Inflammatory macrophage (primary cell): ENCODE data around the gene FGD2.

Source experiments
- DNase-seq, 2 donors: peaks; one replicate each; pipeline ENCODE4 v3.0.0-alpha.2; 2020 to 2022

The FGD2 gene

GRCh38 chr6:37059344-37060194 lies 54.1 kb downstream of the FGD2 start:
- DNase-seq: peak; percentile 77 to 89

GRCh38 chr6:37060195-37060559 lies 54.7 kb downstream of the FGD2 start:
- DNase-seq: peak; percentile 59 to 70

DNA sequence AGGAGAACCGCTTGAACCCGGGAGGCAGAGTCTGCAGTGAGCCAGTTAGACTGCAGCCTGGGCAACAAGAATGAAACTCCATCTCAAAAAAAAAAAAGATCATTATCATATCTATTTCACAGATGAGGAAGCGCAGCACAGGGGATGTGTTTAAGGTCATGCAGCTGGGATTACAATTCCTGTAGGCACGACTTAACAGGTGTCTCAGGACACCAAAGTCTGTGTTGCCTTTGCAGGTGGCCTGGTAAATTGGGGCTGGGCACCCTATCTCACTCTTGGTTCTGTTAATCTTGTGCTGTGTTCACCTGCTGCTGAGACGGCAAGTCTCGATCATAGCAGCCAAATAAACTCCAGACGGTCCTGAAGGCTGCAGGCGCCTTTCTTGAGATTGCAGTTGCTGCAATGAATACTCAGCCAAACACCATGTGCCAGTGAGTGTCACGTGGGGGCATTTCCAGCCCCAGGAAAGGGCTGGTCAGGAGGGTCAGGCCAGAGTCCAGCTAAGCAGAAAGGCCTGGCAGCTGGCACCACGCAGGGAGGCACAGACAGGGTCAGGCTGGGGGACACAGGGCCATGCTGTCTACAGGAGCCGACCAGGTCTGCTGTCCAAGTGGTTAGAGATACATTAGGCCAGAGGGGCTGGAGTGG lies 55.8 kb downstream of the FGD2 start:
- DNase-seq: no peak

- DNase-seq: no peak
These were observed 57.0 kb downstream of the FGD2 start for GRCh38 chr6:37062424-37062823.

DNA sequence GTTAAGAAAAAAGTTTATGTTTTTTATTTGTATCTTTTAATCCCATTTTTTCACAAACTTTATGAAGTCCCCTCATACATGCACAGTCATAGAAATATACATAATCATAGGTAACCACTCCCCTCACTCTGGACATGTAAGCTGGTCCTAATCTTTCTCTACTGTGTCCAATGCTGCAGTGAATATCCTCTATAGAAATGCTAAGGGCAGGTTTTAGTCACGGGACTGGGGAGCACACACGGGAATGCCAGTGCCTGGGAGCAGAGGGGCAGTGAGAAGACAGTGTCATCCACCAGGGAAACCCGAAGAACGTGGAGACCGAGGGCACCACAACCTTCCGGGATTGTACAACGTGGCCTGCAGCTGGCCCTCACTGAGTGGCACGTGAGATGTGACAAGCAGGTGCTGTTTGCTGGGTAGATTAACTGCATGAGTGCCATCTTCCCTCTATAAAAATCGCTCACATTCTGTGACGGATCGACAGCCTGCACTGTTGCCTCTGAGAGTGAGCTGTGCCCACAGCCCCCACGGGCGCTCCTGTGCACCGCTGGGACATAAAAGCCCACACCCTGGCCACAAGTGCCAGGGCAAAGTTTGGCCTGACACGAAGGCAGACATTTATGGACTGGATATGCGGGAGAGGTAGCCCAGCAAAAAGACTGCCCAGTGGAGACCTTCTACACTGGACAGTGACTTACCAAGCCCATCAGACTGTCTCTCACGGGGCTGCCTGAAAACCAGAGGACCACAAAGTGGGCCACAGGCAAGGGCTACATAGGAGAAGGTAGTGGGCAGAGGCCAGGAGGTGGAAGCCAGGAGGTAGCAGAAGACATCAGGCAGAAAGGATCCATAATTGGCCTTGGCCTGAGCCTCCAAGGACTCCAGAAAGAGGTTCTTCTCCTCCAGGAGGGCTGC lies 63.2 kb downstream of the FGD2 start:
- no peak for DNase-seq

DNA sequence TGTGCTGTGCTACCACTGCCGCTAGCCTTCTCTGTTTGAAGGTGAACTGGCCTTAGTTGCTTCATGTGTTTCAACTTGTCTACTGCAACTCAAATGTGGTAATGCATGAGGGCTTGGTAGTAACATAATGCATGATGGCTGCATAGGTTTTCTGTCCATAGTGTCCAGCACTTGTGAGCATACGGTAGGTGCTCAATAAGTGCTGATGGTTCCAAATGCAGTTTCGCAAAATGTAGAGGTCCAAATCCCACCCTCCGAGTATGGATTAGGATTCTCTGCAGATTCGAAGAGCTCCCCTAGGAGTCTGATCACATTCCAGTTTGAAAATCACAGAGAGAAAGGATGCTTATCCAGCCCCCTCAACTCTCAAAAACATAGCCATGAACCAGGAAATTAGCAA lies 64.2 kb downstream of the FGD2 start:
- no peak for DNase-seq

DNA sequence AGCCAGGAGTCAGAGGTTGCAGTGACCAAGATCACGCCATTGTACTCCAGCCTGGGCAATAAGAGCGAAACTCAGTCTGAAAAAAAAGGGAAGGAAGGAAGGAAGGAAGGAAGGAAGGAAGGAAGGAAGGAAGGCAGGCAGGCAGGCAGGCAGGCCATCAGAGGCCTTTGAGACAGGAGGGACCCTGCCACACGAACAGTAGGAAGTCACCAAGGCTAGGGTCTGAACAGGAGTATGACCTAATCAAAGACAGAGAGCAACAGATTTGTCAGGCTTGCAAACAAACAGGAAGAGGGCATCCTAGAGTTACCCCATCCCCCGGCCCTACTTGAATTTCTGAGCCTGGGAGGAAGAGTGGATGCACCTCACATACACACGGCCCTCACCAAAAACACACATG lies 67.1 kb downstream of the FGD2 start:
- peak in 1 of 2 donors; percentile 43 for DNase-seq

GRCh38 chr6:37074053-37074827 lies 68.8 kb downstream of the FGD2 start:
- DNase-seq: no peak

DNA sequence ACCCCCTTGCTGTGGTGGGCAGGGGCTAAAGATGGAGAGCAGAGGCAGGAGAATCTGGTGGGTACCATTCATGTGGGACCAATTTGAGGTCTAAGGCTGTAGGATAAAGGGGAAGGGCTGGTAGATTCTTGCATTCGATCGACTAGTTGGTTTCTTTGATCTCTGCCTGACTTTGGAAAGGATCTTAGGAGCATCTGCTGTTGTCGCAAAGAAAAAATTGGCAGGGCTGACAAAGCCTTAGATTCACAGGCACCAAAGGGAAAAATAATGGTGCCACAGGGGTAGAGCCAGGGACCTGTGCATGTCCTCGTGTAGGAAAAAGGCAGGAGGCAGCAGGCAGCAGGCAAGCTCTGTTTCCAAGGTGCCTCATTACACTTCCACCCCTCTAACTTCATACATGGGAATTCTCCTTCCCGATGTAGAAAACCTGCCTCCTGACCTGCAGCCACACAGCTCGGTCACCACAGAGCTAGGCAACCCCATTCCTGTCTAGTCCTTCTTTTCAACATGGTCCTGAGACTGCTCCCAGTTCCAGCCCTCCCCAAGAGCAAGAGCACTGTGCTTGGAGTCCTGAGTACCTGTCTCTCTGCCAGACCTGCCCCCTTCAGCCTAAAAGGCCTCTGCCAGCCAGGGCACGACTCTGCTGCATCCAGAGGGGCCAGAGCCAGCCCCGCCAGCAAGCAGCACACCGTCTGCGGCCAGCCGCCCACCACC lies 71.9 kb downstream of the FGD2 start:
- no peak for DNase-seq

GRCh38 chr6:37077905-37078296 lies 72.4 kb downstream of the FGD2 start:
- DNase-seq: peak in 1 of 2 donors; percentile 43
